HG02763 (cell line): Measurements from ENCODE around the gene DDX1.
"Not testable (repeated sequence)": the region's sequence is repeated elsewhere in the genome, so short reads cannot be mapped to it uniquely, and the experiment has no call there.

ENCODE experiments used
- ATAC-seq: cut with Tn5 transposase; IDR thresholded peaks from one replicate; pipeline ENCODE4 v1.9.1; 2021; ENCODE audit warnings: mild to moderate bottlenecking, moderate library complexity; ENCODE audit not compliant: unreplicated experiment

The DDX1 gene

DNA sequence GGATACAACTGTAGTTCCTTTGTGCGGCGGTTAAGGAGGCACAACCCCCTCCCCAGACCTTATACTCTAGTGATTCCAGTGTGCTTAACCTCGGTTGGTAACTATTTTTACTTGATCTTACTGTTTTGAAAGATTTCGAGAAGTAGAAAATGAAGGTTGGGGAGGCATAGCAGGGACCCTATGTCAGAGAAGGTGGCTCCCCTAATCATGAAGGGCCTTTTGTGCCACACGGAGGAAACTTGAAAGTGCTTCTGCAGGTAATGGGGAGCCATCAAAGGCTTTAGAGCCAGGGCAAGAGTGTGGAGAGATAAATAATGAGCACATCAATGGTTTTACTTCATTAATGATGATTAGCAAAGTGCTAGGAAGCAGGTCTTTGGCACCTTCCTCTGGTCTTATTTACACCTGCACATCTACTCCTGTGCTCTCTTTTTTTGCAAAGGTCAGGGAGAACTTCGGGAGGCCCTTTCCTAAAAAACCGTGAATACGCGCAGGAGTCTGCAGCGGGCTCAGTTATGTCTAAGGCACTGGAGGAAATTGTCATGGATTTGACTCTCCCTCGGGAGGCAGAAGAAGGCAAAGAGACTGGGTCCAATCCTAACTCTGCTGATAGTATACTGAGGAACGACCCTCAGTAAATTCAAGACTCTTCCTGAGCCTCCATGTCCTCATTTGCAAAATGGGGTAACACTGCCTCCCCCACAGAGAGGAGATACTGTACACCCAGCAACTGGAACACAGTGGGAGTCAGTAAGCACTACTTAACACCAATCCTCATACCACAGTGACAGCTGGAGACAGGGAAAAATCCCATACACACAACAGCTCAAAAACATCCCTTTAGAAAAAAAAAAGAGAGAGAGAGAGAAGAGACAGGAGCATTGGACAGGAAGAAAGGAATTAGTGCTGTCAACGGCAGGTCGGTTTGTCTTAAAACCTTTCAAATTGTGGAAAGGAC lies 81.6 kb downstream of the DDX1 start:
- ATAC-seq, result no peak

DNA sequence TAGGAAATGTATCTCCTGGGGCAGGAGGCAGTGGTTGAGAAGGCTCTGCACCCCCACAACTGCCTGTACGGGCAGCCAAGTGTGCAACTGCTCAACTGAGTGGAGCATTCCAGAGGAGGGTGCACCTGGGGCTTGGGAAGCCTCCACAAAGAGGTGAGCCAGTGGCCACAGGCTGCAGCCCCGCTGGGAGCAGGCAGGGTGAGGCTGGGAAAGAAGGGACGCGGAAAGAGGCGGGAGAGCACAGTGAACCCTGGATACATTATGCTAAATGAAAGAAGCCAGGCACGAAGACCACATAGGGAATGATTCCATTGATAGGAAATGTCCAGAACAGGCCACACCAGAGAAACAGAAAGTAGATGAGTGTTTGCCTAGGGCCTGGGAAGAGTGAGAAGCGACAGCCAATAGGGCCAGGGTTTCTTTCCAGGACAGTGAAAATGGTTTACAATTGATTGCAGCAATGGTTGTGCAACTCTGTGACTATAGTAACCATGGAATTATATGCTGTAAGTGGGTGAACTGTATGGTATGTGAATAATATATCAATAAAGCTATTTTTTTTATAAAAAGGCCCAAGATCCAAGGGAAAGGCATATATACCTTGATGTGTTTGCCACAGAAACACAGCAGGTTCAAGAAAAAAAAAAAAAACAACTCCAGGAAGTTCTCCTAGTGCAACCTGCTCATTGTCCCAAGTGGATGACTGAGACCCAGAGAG lies 82.4 kb downstream of the DDX1 start:
- no peak for ATAC-seq

DNA sequence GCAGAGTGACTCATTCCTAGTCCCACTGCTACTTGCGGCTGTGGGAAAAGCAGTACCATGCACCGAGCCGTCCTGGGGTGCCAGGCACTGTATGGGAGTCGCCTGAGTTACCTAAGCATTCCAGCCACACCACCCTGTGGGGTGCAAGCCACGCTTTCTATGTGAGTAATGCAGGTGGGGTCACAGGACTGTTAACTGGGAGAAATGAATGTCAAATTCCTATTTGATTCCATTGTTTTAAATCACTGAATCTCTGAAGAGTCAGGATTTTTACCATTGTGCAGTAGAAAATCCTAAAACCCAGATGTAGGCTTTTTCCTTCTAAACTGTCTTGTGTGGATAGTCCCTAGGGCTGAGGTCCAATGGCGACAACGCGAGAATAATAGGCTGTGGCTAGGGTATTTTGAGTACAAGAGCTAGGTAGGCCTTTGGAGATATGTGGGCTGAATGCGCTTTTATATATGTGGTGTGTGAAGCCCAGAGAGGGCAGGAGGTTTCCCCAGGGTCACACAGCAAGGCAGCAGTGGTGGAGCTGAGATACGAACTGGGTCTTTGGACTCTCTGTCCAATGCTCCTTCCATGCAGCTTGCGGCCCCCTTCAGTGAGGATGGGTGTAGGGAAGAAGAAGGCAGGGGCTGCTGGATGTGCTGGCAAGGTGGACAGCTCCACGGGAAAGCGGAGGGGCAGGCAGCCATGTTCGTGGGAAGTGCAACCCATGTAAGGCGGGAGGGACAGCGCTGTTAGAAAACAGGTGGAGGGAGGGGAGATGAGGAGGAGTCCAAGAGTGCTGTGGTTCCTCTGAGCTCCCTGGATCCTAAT lies 83.2 kb downstream of the DDX1 start:
- ATAC-seq, result no peak

DNA sequence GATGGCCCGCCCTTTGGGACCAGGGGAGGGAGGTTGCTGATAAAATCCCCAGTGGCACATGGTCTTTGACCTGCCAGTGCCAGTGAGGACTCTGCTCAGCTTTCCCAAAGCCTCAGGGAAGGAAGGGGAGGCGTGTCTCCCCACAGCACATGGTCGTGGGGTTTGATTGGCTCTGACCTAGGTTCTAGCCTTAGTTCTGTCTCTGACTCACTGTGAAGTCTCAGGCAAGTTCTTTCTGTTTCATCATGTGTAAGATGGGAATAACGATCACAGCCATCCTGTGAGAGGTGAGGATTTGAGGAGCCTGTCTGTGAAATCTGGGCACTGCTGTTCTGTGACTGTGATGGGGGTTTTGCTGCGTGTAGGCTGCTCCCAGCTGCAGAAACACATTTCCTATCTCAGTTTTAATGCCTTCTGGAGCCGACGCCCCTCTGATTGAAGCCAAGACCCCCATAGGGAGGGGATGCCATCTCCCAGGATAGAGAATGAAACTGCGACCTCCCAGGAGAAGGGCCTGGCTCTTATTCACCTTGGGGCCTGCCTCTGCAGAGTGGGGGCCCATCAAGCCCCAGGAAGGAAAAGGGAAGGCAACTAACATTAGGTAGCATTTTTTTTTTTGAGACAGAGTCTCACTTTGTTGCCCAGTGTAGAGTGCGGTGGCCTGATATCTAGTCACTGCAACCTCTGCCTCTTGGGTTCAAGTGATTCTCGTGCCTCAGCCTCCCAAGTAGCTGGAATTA lies 84.0 kb downstream of the DDX1 start:
- ATAC-seq, result no peak

DNA sequence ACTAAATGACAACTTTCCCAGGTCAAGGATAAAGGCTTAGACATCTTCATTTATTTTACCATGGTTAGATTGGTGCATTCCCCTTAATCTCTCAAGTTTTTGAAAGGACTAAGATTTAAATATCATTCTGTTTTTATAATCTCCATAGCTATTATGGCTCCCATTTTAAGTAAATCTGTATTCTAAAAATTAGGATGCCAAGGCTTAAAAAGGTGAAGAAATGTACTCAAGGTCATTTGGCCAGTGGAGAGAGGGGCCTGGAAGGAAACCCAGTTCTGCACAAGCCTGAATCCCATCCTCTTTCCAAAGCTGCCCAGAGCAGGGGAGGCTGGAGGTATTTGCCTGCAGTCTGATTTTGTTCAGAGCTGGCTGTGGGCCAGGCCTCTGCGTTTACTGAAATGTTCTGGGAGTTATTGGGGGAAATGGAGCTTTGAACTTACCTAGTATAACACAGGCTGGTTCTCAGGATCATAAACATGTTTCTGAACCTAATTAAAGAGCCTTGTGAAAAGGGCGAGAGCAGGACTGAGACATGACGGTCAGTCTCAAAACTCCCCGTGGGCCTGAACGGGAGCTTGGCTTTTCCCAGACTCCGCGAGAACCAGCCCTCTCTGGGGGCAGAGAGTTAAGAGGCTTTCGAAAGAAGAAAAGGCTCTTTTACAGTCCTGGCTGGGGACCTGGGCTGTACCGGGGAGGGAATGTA lies 85.6 kb downstream of the DDX1 start:
- ATAC-seq, result no peak

DNA sequence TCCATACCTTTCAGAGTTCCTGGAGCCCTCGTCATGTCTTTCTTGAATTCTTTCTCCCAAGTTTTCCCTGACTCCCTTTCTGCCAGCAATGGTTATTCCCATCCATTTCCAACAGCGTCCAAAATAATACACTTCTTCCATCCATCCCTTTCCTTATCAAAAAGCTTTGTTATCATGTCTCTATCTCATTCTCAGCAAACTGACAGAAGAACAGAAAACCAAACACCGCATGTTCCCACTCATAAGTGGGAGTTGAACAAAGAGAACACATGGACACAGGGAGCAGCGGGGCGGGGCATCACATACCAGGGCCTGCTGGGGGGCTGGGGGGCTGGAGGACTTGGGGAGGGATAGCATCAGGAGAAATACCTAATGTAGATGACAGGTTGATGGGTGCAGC lies 86.7 kb downstream of the DDX1 start:
- no peak for ATAC-seq

DNA sequence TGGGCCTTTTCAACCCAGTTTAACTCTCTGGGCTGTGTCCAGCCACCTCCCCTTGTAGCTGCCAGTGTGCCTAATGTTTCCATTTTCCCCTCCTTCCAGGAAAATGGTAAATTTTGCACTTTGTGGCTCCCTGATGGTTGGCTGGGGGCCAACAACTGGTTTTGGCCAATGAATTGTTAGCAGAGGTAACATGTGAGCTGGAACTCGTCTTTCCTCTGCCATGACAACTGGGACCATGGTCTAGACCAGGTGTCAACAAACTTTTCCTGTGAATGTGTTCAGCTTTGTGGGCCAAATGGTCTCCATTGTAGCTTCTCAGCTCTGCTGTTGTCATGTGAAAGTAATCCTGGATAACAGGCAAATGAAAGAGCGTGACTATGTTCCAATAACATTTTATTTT lies 87.2 kb downstream of the DDX1 start:
- no peak for ATAC-seq

DNA sequence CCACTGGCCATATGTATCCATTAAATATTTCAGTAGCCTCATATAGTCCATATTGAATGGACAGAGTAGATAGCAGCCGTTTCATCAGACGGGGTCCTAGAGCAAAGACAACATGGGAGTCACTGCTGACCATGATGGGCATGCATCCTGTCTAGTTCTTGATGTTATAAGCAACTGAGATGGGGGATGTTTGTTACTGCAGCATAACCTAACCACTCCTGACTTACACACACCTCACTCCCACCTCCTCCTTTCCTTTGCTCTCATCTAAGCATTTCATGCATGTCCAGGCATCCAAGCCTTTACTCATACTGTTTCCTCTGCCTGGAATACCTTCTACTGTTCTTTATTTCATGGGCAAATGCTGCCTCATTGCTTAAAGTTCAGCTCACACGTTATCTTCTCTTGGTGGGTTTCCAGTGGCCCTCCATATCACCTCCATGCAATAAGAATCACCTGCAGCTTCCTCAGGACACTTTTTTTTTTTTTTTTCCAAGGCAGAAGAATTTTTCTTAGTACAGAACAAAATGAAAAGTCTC lies 87.8 kb downstream of the DDX1 start:
- no peak for ATAC-seq

DNA sequence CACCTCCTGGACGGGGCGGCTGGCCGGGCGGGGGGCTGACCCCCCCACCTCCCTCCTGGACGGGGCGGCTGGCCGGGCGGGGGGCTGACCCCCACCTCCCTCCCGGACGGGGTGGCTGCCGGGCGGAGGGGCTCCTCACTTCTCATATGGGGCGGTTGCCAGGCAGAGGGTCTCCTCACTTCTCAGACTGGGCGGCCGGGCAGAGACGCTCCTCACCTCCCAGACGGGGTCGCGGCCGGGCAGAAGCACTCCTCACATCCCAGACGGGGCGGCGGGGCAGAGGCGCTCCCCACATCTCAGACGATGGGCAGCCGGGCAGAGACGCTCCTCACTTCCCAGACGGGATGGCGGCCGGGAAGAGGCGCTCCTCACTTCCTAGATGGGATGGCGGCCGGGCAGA lies 88.5 kb downstream of the DDX1 start:
- ATAC-seq, result not testable (repeated sequence)
